ENCODE measurements around the gene DYNLT2. TPM values are rescaled to one million over a fixed set of nuclear protein-coding genes. Genes with fewer than 3 reads are reported as not detected.

Gene DYNLT2
- total and polyA plus RNA-seq, 2 of the 13 experiments (the other 11 are each of a cell fraction or from before 2014, with no cell fraction given), result 2.1 to 4.3 TPM

DNA sequence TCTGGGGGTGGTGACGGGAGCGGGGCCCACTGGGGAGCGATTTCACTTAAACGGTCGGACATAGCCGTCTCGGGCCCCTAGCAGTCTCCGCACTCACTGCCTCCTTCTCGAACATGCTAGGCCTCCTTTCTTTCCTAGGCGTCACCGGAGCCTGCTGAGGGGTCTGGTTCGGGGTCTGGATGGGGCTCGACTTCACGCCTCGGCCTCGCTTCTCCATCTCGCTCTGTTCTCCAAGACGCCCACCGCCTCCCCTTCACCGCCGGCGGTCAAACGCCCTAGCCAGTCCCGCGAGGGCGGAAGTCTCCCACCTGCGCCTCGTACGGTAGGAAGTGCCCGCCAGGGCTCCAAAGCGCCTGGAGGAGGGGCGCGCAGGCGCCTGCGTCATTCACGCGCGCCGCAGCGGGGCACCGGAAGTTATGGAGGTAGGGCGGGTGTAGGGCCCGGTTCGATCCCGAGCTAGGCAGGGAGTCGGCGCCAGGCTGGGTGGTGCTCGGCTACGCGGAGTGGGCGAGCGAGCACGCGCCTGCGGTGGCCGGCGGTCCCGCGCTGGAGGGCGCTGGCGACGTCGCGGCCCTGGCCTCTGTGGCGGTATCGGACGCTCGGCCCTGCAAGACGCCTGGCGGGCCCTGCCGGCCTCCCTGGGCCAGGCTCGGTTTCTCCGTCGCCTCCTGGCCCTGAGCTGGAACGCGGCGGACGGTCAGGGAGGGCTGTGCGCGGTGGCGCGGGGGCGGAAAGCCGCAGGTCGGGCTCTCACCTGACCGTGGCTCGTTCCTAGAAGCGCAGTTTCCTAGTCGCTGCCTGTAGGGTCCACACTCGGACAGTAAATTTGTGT lies at the start of gene DYNLT2, which contains the start of gene ERMARD (continued):
- TF ChIP-seq ZSCAN29 (CRISPR knock-in tag; conservative IDR thresholded peaks at IDR 0.05) (peak; percentile 78; the same call in 1 of the 2 replicates), KLF15 (CRISPR knock-in tag; IDR thresholded peaks at IDR 0.05; ENCODE audit: borderline replicate concordance) (peak; percentile 63; the same call in 1 of the 2 replicates), MTA1 (CRISPR knock-in tag; IDR thresholded peaks at IDR 0.05; ENCODE audit: borderline replicate concordance) (peak; percentile 96), CBFB (CRISPR knock-in tag; IDR thresholded peaks at IDR 0.05) (peak; percentile 86), PHF5A (CRISPR knock-in tag; IDR thresholded peaks at IDR 0.05; ENCODE audit: low read depth, unreplicated experiment) (peak; percentile 90), PCBP1 (IDR thresholded peaks at IDR 0.05; ENCODE audit: borderline replicate concordance, low read depth, low read length) (peak; percentile 88; the same call in 1 of the 2 replicates), MEF2D (CRISPR knock-in tag; IDR thresholded peaks at IDR 0.05) (peak; percentile 83; the same call in 1 of the 2 replicates), ZNF33A (CRISPR knock-in tag; IDR thresholded peaks at IDR 0.05; ENCODE audit: borderline replicate concordance) (0 out of 2 replicates have a peak, but pooled peaks have one; percentile 21), JUNB (CRISPR knock-in tag; IDR thresholded peaks at IDR 0.05; ENCODE audit: borderline replicate concordance) (no peak), TOPORS (CRISPR knock-in tag; IDR thresholded peaks at IDR 0.05) (peak; percentile 97), REL (CRISPR knock-in tag; conservative IDR thresholded peaks at IDR 0.05) (no peak), ZBTB1 (CRISPR knock-in tag; IDR thresholded peaks at IDR 0.05; ENCODE audit: borderline replicate concordance) (no peak), ZNF761 (CRISPR knock-in tag; conservative IDR thresholded peaks at IDR 0.05) (peak; percentile 95), SMYD3 (CRISPR knock-in tag; IDR thresholded peaks at IDR 0.05) (peak; percentile 97), SPEN (CRISPR knock-in tag; IDR thresholded peaks at IDR 0.05; ENCODE audit: low read depth) (peak; percentile 99), ZNF329 (CRISPR knock-in tag; IDR thresholded peaks at IDR 0.05; ENCODE audit: low read depth) (peak; percentile 94), KLF13 (CRISPR knock-in tag; IDR thresholded peaks at IDR 0.05) (no peak)
- TF ChIP-seq, protein P1, sequence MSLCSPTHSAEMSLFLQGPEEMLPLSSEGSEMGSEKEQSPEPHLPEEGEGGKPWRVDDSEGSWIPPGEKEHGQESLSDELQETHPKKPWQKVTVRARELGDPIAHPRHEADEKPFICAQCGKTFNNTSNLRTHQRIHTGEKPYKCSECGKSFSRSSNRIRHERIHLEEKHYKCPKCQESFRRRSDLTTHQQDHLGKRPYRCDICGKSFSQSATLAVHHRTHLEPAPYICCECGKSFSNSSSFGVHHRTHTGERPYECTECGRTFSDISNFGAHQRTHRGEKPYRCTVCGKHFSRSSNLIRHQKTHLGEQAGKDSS (CRISPR knock-in tag; IDR thresholded peaks at IDR 0.05; ENCODE audit: borderline replicate concordance, low read depth), result peak; percentile 97; the same call in 1 of the 2 replicates
- TF ChIP-seq, protein P2, sequence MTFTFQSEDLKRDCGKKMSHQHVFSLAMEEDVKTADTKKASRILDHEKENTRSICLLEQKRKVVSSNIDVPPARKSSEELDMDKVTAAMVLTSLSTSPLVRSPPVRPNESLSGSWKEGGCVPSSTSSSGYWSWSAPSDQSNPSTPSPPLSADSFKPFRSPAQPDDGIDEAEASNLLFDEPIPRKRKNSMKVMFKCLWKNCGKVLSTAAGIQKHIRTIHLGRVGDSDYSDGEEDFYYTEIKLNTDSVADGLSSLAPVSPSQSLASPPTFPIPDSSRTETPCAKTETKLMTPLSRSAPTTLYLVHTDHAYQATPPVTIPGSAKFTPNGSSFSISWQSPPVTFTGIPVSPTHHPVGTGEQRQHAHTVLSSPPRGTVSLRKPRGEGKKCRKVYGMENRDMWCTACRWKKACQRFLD (CRISPR knock-in tag; IDR thresholded peaks at IDR 0.05; ENCODE audit: borderline replicate concordance), result peak; percentile 56; the same call in 1 of the 2 replicates
- TF ChIP-seq, protein P3, sequence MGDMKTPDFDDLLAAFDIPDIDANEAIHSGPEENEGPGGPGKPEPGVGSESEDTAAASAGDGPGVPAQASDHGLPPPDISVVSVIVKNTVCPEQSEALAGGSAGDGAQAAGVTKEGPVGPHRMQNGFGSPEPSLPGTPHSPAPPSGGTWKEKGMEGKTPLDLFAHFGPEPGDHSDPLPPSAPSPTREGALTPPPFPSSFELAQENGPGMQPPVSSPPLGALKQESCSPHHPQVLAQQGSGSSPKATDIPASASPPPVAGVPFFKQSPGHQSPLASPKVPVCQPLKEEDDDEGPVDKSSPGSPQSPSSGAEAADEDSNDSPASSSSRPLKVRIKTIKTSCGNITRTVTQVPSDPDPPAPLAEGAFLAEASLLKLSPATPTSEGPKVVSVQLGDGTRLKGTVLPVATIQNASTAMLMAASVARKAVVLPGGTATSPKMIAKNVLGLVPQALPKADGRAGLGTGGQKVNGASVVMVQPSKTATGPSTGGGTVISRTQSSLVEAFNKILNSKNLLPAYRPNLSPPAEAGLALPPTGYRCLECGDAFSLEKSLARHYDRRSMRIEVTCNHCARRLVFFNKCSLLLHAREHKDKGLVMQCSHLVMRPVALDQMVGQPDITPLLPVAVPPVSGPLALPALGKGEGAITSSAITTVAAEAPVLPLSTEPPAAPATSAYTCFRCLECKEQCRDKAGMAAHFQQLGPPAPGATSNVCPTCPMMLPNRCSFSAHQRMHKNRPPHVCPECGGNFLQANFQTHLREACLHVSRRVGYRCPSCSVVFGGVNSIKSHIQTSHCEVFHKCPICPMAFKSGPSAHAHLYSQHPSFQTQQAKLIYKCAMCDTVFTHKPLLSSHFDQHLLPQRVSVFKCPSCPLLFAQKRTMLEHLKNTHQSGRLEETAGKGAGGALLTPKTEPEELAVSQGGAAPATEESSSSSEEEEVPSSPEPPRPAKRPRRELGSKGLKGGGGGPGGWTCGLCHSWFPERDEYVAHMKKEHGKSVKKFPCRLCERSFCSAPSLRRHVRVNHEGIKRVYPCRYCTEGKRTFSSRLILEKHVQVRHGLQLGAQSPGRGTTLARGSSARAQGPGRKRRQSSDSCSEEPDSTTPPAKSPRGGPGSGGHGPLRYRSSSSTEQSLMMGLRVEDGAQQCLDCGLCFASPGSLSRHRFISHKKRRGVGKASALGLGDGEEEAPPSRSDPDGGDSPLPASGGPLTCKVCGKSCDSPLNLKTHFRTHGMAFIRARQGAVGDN (CRISPR knock-in tag; IDR thresholded peaks at IDR 0.05), result peak; percentile 99
- TF ChIP-seq, protein P4, sequence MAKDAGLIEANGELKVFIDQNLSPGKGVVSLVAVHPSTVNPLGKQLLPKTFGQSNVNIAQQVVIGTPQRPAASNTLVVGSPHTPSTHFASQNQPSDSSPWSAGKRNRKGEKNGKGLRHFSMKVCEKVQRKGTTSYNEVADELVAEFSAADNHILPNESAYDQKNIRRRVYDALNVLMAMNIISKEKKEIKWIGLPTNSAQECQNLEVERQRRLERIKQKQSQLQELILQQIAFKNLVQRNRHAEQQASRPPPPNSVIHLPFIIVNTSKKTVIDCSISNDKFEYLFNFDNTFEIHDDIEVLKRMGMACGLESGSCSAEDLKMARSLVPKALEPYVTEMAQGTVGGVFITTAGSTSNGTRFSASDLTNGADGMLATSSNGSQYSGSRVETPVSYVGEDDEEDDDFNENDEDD (CRISPR knock-in tag; IDR thresholded peaks at IDR 0.05; ENCODE audit: borderline replicate concordance), result peak; percentile 96

Data from HepG2 (cell line).